ENCODE measurements around the gene FAM9A.
"Not testable (repeated sequence)": the region's sequence is repeated elsewhere in the genome, so short reads cannot be mapped to it uniquely, and the experiment has no call there.

FAM9A gene

GRCh38 chrX:8805046-8805445 is 3.9 kb upstream of the FAM9A start:
- H3K4me1 ChIP-seq (ENCODE audit: control insufficient read depth, insufficient read depth, low read length, poor library complexity, severe bottlenecking): no peaks in the 10 kb centered on the region
- H3K9me3 ChIP-seq (ENCODE audit: control insufficient read depth, low read length): no peaks in the 10 kb centered on the region
- 86 to 100% methylated on average over 1 of the region's 2 CpGs for WGBS, 2 experiments (ENCODE audit: insufficient coverage in 2 of 2)
- H3K27ac ChIP-seq (ENCODE audit: low read depth, low read length, severe bottlenecking): no peak overlapping the region
- H3K4me3 ChIP-seq (ENCODE audit: extremely low read depth, insufficient read depth, low read length, poor library complexity, severe bottlenecking): no peak overlapping the region
- no peaks in the 10 kb centered on the region for H3K36me3 ChIP-seq (ENCODE audit: control insufficient read depth, insufficient read depth, low read length)

GRCh38 chrX:8803326-8803725 is 2.1 kb upstream of the FAM9A start:
- Histone ChIP-seq H3K4me1 (ENCODE audit: control insufficient read depth, insufficient read depth, low read length, poor library complexity, severe bottlenecking) (no peaks in the 10 kb centered on the region), H3K4me3 (ENCODE audit: extremely low read depth, insufficient read depth, low read length, poor library complexity, severe bottlenecking) (no peak overlapping the region), H3K27ac (ENCODE audit: low read depth, low read length, severe bottlenecking) (no peak overlapping the region), H3K9me3 (ENCODE audit: control insufficient read depth, low read length) (no peaks in the 10 kb centered on the region), H3K36me3 (ENCODE audit: control insufficient read depth, insufficient read depth, low read length) (no peaks in the 10 kb centered on the region)
- no CpG with 5 or more reads among the region's 3 CpGs for WGBS, 2 experiments (ENCODE audit: insufficient coverage in 2 of 2)

GRCh38 chrX:8800351-8800750 is 832 bp downstream of the FAM9A start:
- H3K27ac ChIP-seq (ENCODE audit: low read depth, low read length, severe bottlenecking); H3K9me3 ChIP-seq (ENCODE audit: control insufficient read depth, low read length); H3K4me1 ChIP-seq (ENCODE audit: control insufficient read depth, insufficient read depth, low read length, poor library complexity, severe bottlenecking); H3K4me3 ChIP-seq (ENCODE audit: extremely low read depth, insufficient read depth, low read length, poor library complexity, severe bottlenecking); H3K36me3 ChIP-seq (ENCODE audit: control insufficient read depth, insufficient read depth, low read length): not testable (repeated sequence)
- 100% methylated on average over 3 of the region's 15 CpGs; no CpG with 5 or more reads in 1 of the 2 experiments for WGBS, 2 experiments (ENCODE audit: insufficient coverage in 2 of 2)

DNA sequence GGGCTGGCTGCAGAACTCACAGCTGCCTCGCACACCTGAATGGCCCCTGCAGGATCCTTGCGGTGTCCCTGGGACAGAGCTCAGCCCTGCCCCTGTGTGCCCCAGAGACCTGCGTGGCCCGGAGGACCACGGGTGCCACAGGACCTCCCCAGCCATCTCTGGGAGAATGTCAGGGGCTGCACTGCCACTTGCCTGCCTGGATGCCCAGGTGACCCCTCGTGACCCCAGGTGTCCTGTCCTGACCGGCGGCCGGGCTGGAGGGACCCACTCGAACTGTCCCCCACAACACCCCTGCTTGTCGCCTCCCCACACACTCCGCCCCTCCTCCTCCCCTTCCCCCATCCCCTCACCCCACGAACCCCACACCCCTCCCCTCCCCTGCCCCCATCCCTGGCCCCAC is 1.9 kb downstream of the FAM9A start:
- H3K9me3 ChIP-seq (ENCODE audit: control insufficient read depth, low read length); H3K27ac ChIP-seq (ENCODE audit: low read depth, low read length, severe bottlenecking); H3K36me3 ChIP-seq (ENCODE audit: control insufficient read depth, insufficient read depth, low read length); H3K4me3 ChIP-seq (ENCODE audit: extremely low read depth, insufficient read depth, low read length, poor library complexity, severe bottlenecking); H3K4me1 ChIP-seq (ENCODE audit: control insufficient read depth, insufficient read depth, low read length, poor library complexity, severe bottlenecking): not testable (repeated sequence)
- no CpG with 5 or more reads among the region's 13 CpGs for WGBS, 2 experiments (ENCODE audit: insufficient coverage in 2 of 2)

- H3K4me3 ChIP-seq (ENCODE audit: extremely low read depth, insufficient read depth, low read length, poor library complexity, severe bottlenecking); H3K4me1 ChIP-seq (ENCODE audit: control insufficient read depth, insufficient read depth, low read length, poor library complexity, severe bottlenecking); H3K27ac ChIP-seq (ENCODE audit: low read depth, low read length, severe bottlenecking); H3K9me3 ChIP-seq (ENCODE audit: control insufficient read depth, low read length); H3K36me3 ChIP-seq (ENCODE audit: control insufficient read depth, insufficient read depth, low read length): not testable (repeated sequence)
- WGBS, 2 experiments (ENCODE audit: insufficient coverage in 2 of 2): 91 to 92% methylated on average over 7 to 12 of the region's 16 CpGs
Measured at GRCh38 chrX:8798702-8799101, 2.5 kb downstream of the FAM9A start.

DNA sequence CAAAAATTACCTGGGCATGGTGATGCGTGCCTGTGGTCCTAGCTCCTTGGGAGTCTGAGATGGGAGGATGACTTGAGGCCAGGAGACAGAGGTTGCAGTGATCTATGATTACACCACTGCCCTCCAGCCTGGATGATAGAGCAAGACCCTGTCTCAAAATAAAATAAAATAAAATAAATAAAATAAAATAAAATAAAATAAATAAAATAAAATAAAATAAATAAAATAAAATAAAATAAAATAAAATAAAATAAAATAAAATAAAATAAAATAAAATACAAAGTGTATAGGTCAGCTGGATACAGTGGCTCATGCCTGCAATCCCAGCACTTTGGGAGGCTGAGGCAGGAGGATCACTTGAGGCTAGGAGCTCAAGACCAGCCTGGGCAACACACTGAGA is 14.1 kb downstream of the FAM9A start:
- not testable (repeated sequence) for H3K4me3 ChIP-seq (ENCODE audit: extremely low read depth, insufficient read depth, low read length, poor library complexity, severe bottlenecking); H3K9me3 ChIP-seq (ENCODE audit: control insufficient read depth, low read length); H3K4me1 ChIP-seq (ENCODE audit: control insufficient read depth, insufficient read depth, low read length, poor library complexity, severe bottlenecking); H3K36me3 ChIP-seq (ENCODE audit: control insufficient read depth, insufficient read depth, low read length); H3K27ac ChIP-seq (ENCODE audit: low read depth, low read length, severe bottlenecking)
- no CpG with 5 or more reads among the region's 1 CpG for WGBS, 2 experiments (ENCODE audit: insufficient coverage in 2 of 2)

DNA sequence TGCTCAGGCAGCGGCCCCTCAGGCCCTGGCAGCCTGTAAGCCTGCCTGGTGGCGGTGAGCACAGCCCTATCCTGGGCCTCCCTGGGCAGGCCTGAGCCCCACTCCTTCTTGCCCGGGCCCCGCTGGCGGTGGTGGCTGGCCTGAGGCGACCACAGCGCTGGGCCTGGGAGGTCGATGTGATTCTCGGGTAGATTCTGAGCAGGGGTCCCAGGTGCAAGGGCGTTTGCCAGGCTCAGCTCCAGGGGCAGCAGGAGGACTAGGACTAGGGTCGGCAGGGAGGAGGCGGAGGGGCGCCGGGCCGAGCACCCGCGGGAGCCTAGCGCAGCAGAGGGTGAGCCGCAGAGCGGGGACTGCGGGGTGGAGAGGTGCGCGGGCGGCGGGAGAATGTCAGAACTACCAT is 17.0 kb downstream of the FAM9A start:
- no peaks in the 10 kb centered on the region for H3K4me1 ChIP-seq (ENCODE audit: control insufficient read depth, insufficient read depth, low read length, poor library complexity, severe bottlenecking)
- no peak overlapping the region for H3K4me3 ChIP-seq (ENCODE audit: extremely low read depth, insufficient read depth, low read length, poor library complexity, severe bottlenecking)
- no peak overlapping the region for H3K27ac ChIP-seq (ENCODE audit: low read depth, low read length, severe bottlenecking)
- no peaks in the 10 kb centered on the region for H3K9me3 ChIP-seq (ENCODE audit: control insufficient read depth, low read length)
- 70 to 93% methylated on average over 2 to 8 of the region's 25 CpGs for WGBS, 2 experiments (ENCODE audit: insufficient coverage in 2 of 2)
- no peaks in the 10 kb centered on the region for H3K36me3 ChIP-seq (ENCODE audit: control insufficient read depth, insufficient read depth, low read length)

DNA sequence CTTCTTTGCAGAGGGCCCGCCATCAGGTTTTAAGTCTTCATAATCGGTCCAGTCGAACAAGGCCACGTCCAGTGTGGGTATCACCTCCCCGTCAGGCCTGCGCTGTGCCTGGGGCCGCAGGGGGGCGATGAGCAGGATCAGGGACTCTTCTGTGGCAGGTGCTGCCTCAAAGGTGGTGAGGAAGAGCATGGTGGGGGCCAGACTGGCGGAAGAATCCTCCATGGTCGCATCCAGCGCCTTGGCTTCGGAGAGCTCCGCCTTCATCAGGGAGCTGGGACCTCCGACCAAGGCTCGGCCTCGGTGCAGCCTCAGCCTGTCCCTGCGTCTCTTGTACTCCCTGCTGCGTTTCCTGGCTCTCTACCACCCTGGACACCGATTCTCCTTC is 17.5 kb downstream of the FAM9A start:
- Histone ChIP-seq H3K36me3 (ENCODE audit: control insufficient read depth, insufficient read depth, low read length) (no peaks in the 10 kb centered on the region), H3K4me3 (ENCODE audit: extremely low read depth, insufficient read depth, low read length, poor library complexity, severe bottlenecking) (no peak overlapping the region), H3K9me3 (ENCODE audit: control insufficient read depth, low read length) (no peaks in the 10 kb centered on the region), H3K4me1 (ENCODE audit: control insufficient read depth, insufficient read depth, low read length, poor library complexity, severe bottlenecking) (no peaks in the 10 kb centered on the region), H3K27ac (ENCODE audit: low read depth, low read length, severe bottlenecking) (no peak overlapping the region)
- 90 to 95% methylated on average over 6 to 12 of the region's 19 CpGs for WGBS, 2 experiments (ENCODE audit: insufficient coverage in 2 of 2)

GRCh38 chrX:8783097-8783713 is 18.0 kb downstream of the FAM9A start:
- no peaks in the 10 kb centered on the region for H3K36me3 ChIP-seq (ENCODE audit: control insufficient read depth, insufficient read depth, low read length)
- 93 to 94% methylated on average over 17 to 26 of the region's 32 CpGs for WGBS, 2 experiments (ENCODE audit: insufficient coverage in 2 of 2)
- no peak overlapping the region for H3K4me3 ChIP-seq (ENCODE audit: extremely low read depth, insufficient read depth, low read length, poor library complexity, severe bottlenecking)
- H3K27ac ChIP-seq (ENCODE audit: low read depth, low read length, severe bottlenecking): no peak overlapping the region
- H3K4me1 ChIP-seq (ENCODE audit: control insufficient read depth, insufficient read depth, low read length, poor library complexity, severe bottlenecking): no peaks in the 10 kb centered on the region
- no peaks in the 10 kb centered on the region for H3K9me3 ChIP-seq (ENCODE audit: control insufficient read depth, low read length)

- Histone ChIP-seq H3K9me3 (ENCODE audit: control insufficient read depth, low read length) (no peaks in the 10 kb centered on the region), H3K4me3 (ENCODE audit: extremely low read depth, insufficient read depth, low read length, poor library complexity, severe bottlenecking) (no peak overlapping the region), H3K36me3 (ENCODE audit: control insufficient read depth, insufficient read depth, low read length) (no peaks in the 10 kb centered on the region), H3K4me1 (ENCODE audit: control insufficient read depth, insufficient read depth, low read length, poor library complexity, severe bottlenecking) (no peaks in the 10 kb centered on the region), H3K27ac (ENCODE audit: low read depth, low read length, severe bottlenecking) (no peak overlapping the region)
- WGBS, 2 experiments (ENCODE audit: insufficient coverage in 2 of 2): 83 to 94% methylated on average over 7 to 8 of the region's 9 CpGs
Measured at GRCh38 chrX:8782595-8782994, 18.6 kb downstream of the FAM9A start.

- not testable (repeated sequence) for H3K9me3 ChIP-seq (ENCODE audit: control insufficient read depth, low read length); H3K4me1 ChIP-seq (ENCODE audit: control insufficient read depth, insufficient read depth, low read length, poor library complexity, severe bottlenecking); H3K4me3 ChIP-seq (ENCODE audit: extremely low read depth, insufficient read depth, low read length, poor library complexity, severe bottlenecking); H3K36me3 ChIP-seq (ENCODE audit: control insufficient read depth, insufficient read depth, low read length); H3K27ac ChIP-seq (ENCODE audit: low read depth, low read length, severe bottlenecking)
- no CpG with 5 or more reads among the region's 4 CpGs for WGBS, 2 experiments (ENCODE audit: insufficient coverage in 2 of 2)
Measured at GRCh38 chrX:8781921-8782320, 19.3 kb downstream of the FAM9A start.

Measured in mesodermal cell (in vitro differentiated cells).